ENCODE results near the gene ATRN. TPM values are rescaled to one million over a fixed set of nuclear protein-coding genes. Genes with fewer than 3 reads are reported as not detected.
"Not testable (repeated sequence)": the region's sequence is repeated elsewhere in the genome, so short reads cannot be mapped to it uniquely, and the experiment has no call there.

Gene ATRN
- total RNA-seq, 2 experiments from 2014 or later, result 0.09 to 4.5 TPM

DNA sequence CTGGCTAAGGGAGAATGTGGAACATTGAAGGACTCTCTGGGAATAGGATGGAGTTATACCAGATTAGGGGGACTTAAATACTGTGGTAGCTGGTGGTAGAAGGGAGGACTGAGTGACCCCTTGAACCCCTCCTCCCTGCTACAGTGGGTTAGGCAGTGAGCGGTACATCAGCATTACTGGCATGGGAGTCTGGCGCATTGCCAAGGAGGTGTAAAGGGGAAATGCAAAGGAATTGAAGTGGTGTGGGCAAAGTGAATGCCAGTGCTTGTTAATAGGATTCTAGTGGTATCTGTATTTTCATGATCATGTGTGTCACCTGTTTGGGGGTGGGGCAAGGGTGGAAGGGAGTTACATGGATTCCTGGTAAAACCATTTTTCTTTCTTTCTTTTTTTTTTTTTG is 132.3 kb downstream of the ATRN start:
- intact Hi-C loops (cut with micrococcal nuclease; ENCODE audit: unreplicated experiment), result no loop called here
- no TSS peak for BruUV-seq (replicated peaks)
- H3K4me2 ChIP-seq (ENCODE audit: low read length), result no peak overlapping the region
- H3K4me1 ChIP-seq (ENCODE audit: insufficient read depth, low read length, poor library complexity, severe bottlenecking), result no peaks in the 10 kb centered on the region
- H3K4me3 ChIP-seq (ENCODE audit: low read depth, low read length, poor library complexity, severe bottlenecking), result no peak overlapping the region
- ChIA-PET CTCF (ENCODE audit: unreplicated experiment) (no interaction called here), POLR2A (interaction anchor here (0.7 kb wide), 1 partner anchor 951 kb away, joined by 6 read pairs; no protein-coding TSS in a partner anchor)
- H2AFZ ChIP-seq (ENCODE audit: low read length), result no peak overlapping the region
- DNase-seq (ENCODE audit: low spot score), result no peak
- H3K9me2 ChIP-seq (ENCODE audit: insufficient read depth, low read length), result no peaks in the 10 kb centered on the region
- H3K27ac ChIP-seq (ENCODE audit: low read depth, low read length, poor library complexity, severe bottlenecking), result no peak overlapping the region
- TF ChIP-seq, protein P1, sequence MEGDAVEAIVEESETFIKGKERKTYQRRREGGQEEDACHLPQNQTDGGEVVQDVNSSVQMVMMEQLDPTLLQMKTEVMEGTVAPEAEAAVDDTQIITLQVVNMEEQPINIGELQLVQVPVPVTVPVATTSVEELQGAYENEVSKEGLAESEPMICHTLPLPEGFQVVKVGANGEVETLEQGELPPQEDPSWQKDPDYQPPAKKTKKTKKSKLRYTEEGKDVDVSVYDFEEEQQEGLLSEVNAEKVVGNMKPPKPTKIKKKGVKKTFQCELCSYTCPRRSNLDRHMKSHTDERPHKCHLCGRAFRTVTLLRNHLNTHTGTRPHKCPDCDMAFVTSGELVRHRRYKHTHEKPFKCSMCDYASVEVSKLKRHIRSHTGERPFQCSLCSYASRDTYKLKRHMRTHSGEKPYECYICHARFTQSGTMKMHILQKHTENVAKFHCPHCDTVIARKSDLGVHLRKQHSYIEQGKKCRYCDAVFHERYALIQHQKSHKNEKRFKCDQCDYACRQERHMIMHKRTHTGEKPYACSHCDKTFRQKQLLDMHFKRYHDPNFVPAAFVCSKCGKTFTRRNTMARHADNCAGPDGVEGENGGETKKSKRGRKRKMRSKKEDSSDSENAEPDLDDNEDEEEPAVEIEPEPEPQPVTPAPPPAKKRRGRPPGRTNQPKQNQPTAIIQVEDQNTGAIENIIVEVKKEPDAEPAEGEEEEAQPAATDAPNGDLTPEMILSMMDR (conservative IDR thresholded peaks at IDR 0.05; ENCODE audit: low read length), result no peak
- no peak for TF ChIP-seq EZH2phosphoT487 (IDR thresholded peaks at IDR 0.05; ENCODE audit: borderline replicate concordance, low read depth, low read length)
- no peaks in the 10 kb centered on the region for H4K20me1 ChIP-seq (ENCODE audit: insufficient read depth, low read length)
- H3K36me3 ChIP-seq (ENCODE audit: insufficient read depth, low read length), result no peaks in the 10 kb centered on the region
- H3K9me3 ChIP-seq (ENCODE audit: low read length), result no peaks in the 10 kb centered on the region
- H3K79me2 ChIP-seq (ENCODE audit: insufficient read depth, low read depth, low read length), result no peaks in the 10 kb centered on the region

GRCh38 chr20:3605386-3605886 is 134.6 kb downstream of the ATRN start:
- H4K20me1 ChIP-seq (ENCODE audit: insufficient read depth, low read length); H3K4me3 ChIP-seq (ENCODE audit: low read depth, low read length, poor library complexity, severe bottlenecking); H3K36me3 ChIP-seq (ENCODE audit: insufficient read depth, low read length); DNase-seq (ENCODE audit: low spot score); BruUV-seq (replicated peaks); H3K9me2 ChIP-seq (ENCODE audit: insufficient read depth, low read length); H3K27ac ChIP-seq (ENCODE audit: low read depth, low read length, poor library complexity, severe bottlenecking); CTCF ChIA-PET (ENCODE audit: unreplicated experiment); H3K4me1 ChIP-seq (ENCODE audit: insufficient read depth, low read length, poor library complexity, severe bottlenecking); H3K79me2 ChIP-seq (ENCODE audit: insufficient read depth, low read depth, low read length); H3K9me3 ChIP-seq (ENCODE audit: low read length); H2AFZ ChIP-seq (ENCODE audit: low read length); intact Hi-C loops (cut with micrococcal nuclease; ENCODE audit: unreplicated experiment); POLR2A ChIA-PET; H3K4me2 ChIP-seq (ENCODE audit: low read length): not testable (repeated sequence)

DNA sequence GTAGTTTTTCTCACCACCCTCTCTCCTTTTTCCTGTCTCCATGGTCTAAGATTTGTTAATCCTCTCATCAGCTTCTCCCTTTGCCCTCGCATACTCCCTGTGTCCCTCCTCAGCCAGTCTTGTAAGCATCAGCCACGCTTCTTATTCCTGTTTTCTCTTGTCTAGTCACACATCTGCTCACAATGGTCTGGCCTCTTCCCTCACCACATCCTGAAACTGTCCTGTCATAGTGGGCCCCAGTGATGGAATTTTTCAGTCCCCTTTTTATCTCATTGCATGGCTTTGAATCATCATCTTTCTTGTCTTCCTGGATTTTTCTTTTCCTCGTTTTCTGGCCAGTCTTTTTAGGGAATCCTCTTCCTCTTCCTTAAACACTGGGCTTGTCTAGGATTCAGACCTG is 135.2 kb downstream of the ATRN start:
- intact Hi-C loops (cut with micrococcal nuclease; ENCODE audit: unreplicated experiment), result no loop called here
- TF ChIP-seq, protein P1 (conservative IDR thresholded peaks at IDR 0.05; ENCODE audit: low read length), result no peak
- TF ChIP-seq EZH2phosphoT487 (IDR thresholded peaks at IDR 0.05; ENCODE audit: borderline replicate concordance, low read depth, low read length), result no peak
- no peaks in the 10 kb centered on the region for H3K36me3 ChIP-seq (ENCODE audit: insufficient read depth, low read length)
- no peak overlapping the region for H3K27ac ChIP-seq (ENCODE audit: low read depth, low read length, poor library complexity, severe bottlenecking)
- ChIA-PET POLR2A (no interaction called here), CTCF (ENCODE audit: unreplicated experiment) (no interaction called here)
- no peak overlapping the region for H3K4me2 ChIP-seq (ENCODE audit: low read length)
- H3K79me2 ChIP-seq (ENCODE audit: insufficient read depth, low read depth, low read length), result no peaks in the 10 kb centered on the region
- no peaks in the 10 kb centered on the region for H3K9me3 ChIP-seq (ENCODE audit: low read length)
- no peaks in the 10 kb centered on the region for H4K20me1 ChIP-seq (ENCODE audit: insufficient read depth, low read length)
- no peaks in the 10 kb centered on the region for H3K9me2 ChIP-seq (ENCODE audit: insufficient read depth, low read length)
- no peak overlapping the region for H3K4me3 ChIP-seq (ENCODE audit: low read depth, low read length, poor library complexity, severe bottlenecking)
- H2AFZ ChIP-seq (ENCODE audit: low read length), result no peak overlapping the region
- DNase-seq (ENCODE audit: low spot score), result no peak
- no peaks in the 10 kb centered on the region for H3K4me1 ChIP-seq (ENCODE audit: insufficient read depth, low read length, poor library complexity, severe bottlenecking)
- BruUV-seq (replicated peaks), result no TSS peak

Measured in OCI-LY7 (cell line).